ENCODE measurements around the gene ZRANB1. TPM values are rescaled to one million over a fixed set of nuclear protein-coding genes. Genes with fewer than 3 reads are reported as not detected.

Gene ZRANB1
- total and polyA plus RNA-seq, 2 experiments from 2014 or later = 4.2 to 26.7 TPM

- no peak for TF ChIP-seq CTCF (conservative IDR thresholded peaks at IDR 0.05; ENCODE audit: low read depth in 2 of 2)
- no peak for TF ChIP-seq CREB1 (CRISPR knock-in tag; IDR thresholded peaks at IDR 0.05; ENCODE audit: low read depth)
- no peak for TF ChIP-seq ETS1 (IDR thresholded peaks at IDR 0.05)
- no peak for TF ChIP-seq JUNB (IDR thresholded peaks at IDR 0.05; ENCODE audit: unreplicated experiment)
- no peak for TF ChIP-seq NANOG (IDR thresholded peaks at IDR 0.05; ENCODE audit: borderline replicate concordance)
- no peak for TF ChIP-seq EZH2 (IDR thresholded peaks at IDR 0.05; ENCODE audit: low read depth, unreplicated experiment)
These were observed 43.5 kb upstream of the ZRANB1 start (continued) for GRCh38 chr10:124898471-124898870.

- Mint-ChIP-seq H3K4me3 (no peak overlapping the region), H3K36me3 (ENCODE audit: low read depth) (no peaks in the 10 kb centered on the region), H3K27ac (no peak overlapping the region), H3K27me3 (ENCODE audit: insufficient read depth, low read depth, poor library complexity) (peaks cover 4% of the 10 kb centered on the region), H3K4me1 (peaks cover 2% of the 10 kb centered on the region; the same call in 1 of the 3 replicates), H3K9me3 (no peaks in the 10 kb centered on the region)
- Histone ChIP-seq H3F3A (replicated peaks; ENCODE audit: low read depth) (no peaks in the 10 kb centered on the region), H2AFZ (0 out of 2 replicates have a peak overlapping the region, but pooled peaks have one; percentile 38), H3K9me2 (ENCODE audit: insufficient read depth) (no peaks in the 10 kb centered on the region), H3K27ac (ENCODE audit: low read depth) (no peak overlapping the region), H3K4me3 (no peak overlapping the region), H3K4me1 (ENCODE audit: insufficient read depth) (no peaks in the 10 kb centered on the region), H3K27me3 (ENCODE audit: insufficient read depth) (no peaks in the 10 kb centered on the region), H3K36me3 (ENCODE audit: insufficient read depth) (no peaks in the 10 kb centered on the region), H3K79me2 (replicated peaks; ENCODE audit: insufficient read depth) (no peaks in the 10 kb centered on the region), H4K20me1 (replicated peaks; ENCODE audit: insufficient read depth) (no peaks in the 10 kb centered on the region), H3K4me2 (no peak overlapping the region)
- ATAC-seq (no peak), DNase-seq (ENCODE audit: low spot score) (no peak)
- TF ChIP-seq CREB1 (CRISPR knock-in tag; IDR thresholded peaks at IDR 0.05; ENCODE audit: low read depth) (no peak), REST (IDR thresholded peaks at IDR 0.05; ENCODE audit: unreplicated experiment) (no peak), POLR2AphosphoS5 (IDR thresholded peaks at IDR 0.05; ENCODE audit: low read depth) (no peak), ZNF114 (CRISPR knock-in tag; IDR thresholded peaks at IDR 0.05) (no peak), EZH2phosphoT487 (IDR thresholded peaks at IDR 0.05; ENCODE audit: unreplicated experiment) (no peak), EZH2 (IDR thresholded peaks at IDR 0.05; ENCODE audit: low read depth, unreplicated experiment) (no peak), STAT1 (IDR thresholded peaks at IDR 0.05; ENCODE audit: unreplicated experiment) (no peak), ZNF331 (CRISPR knock-in tag; IDR thresholded peaks at IDR 0.05; ENCODE audit: low read depth) (no peak), NANOG (IDR thresholded peaks at IDR 0.05; ENCODE audit: borderline replicate concordance) (no peak), ETS1 (IDR thresholded peaks at IDR 0.05) (no peak)
These were observed 42.8 kb upstream of the ZRANB1 start for GRCh38 chr10:124899151-124899550.
